Stomach (tissue), 9 donors: Measurements from ENCODE around the gene SUSD6. TPM values are rescaled to one million over a fixed set of nuclear protein-coding genes. Genes with fewer than 3 reads are reported as not detected.

Experiments used
- DNase-seq, 2 donors: peaks; one replicate each; pipeline versions ENCODE4 v3.0.0 to v3.0.0-alpha.2; 2013 to 2019
- H3K27ac ChIP-seq, 5 donors: fragments of 200-600 bp in 4 of 5; sonication (generic) in 4 of 5; one replicate each; pipeline ENCODE4 v1.5.1; 2013 to 2019; ENCODE audit warnings: mild to moderate bottlenecking in 1 of 5, moderate library complexity in 1 of 5
- H3K27me3 ChIP-seq, 3 donors: fragments of 200-600 bp; sonication (generic); one replicate each; pipeline ENCODE4 v1.5.1; 2017 to 2019; ENCODE audit warnings: mixed run types in 1 of 3
- H3K36me3 ChIP-seq, 4 donors: fragments of 200-600 bp; sonication (generic); 1 replicate in 3 of 4; 2 replicates in 1 of 4; pipeline ENCODE4 v1.5.1; 2016 to 2019
- H3K4me1 ChIP-seq, 4 donors: fragments of 200-600 bp; sonication (generic); one replicate each; pipeline ENCODE4 v1.5.1; 2016 to 2019
- H3K4me3 ChIP-seq, 4 donors: fragments of 200-600 bp; sonication (generic) in 3 of 4; one replicate each; pipeline ENCODE4 v1.5.1; 2016 to 2019; ENCODE audit warnings: mild to moderate bottlenecking in 1 of 4
- H3K9me3 ChIP-seq, 4 donors: fragments of 200-600 bp; sonication (generic); one replicate each; pipeline ENCODE4 v1.5.1; 2016 to 2019
- EP300 ChIP-seq: sonication (generic); formaldehyde crosslinking; IDR thresholded peaks from one replicate; pipeline ENCODE4 v1.6.1; 2017; ENCODE audit warnings: antibody characterized with exemption
- POLR2A ChIP-seq, 4 donors: fragments of 450-650 bp; IDR thresholded peaks; one replicate each; pipeline ENCODE4 v1.6.1; 2016; ENCODE audit warnings: antibody characterized with exemption in 4 of 4, control low read depth in 2 of 4, mild to moderate bottlenecking in 1 of 4, moderate library complexity in 1 of 4
- POLR2AphosphoS5 ChIP-seq, 3 donors: sonication (generic); formaldehyde crosslinking; IDR thresholded peaks; one replicate each; pipeline ENCODE4 v1.6.1; 2016; ENCODE audit warnings: antibody characterized with exemption in 3 of 3
- whole genome bisulfite sequencing, 5 donors: extraction: QIAGEN DNeasy Blood & Tissue Kit in 3 of 5; methylation state at CpG; one replicate each; pipeline versions ENCODE4 v1.1.5 to v1.1.7; 2013 to 2018; 5-methylcytosine and 5-hydroxymethylcytosine counted together
- intact Hi-C: fragments of 100-400 bp; cut with DNase I; formaldehyde crosslinking; loops from one replicate; pipeline ENCODE4 v1.15.1; 2023; ENCODE audit warnings: low total_unique reads
- polyA plus RNA-seq, 3 donors: library from polyadenylated mRNA; stranded (reverse); fragments of 200-250 nt; gene quantifications; one replicate each; pipeline ENCODE4 v1.2.3, GENCODE V29; 2013
- total RNA-seq, 5 donors: library from RNA; depleted of rRNA; stranded (reverse); fragments of >200 nt; gene quantifications; one replicate each; pipeline versions ENCODE4 v1.1.0 to v1.2.3, GENCODE V29; 2014 to 2016
- TF ChIP-seq, protein P1 (sequence below), 7 experiments: fragments of 450-650 bp in 4 of 7; fragments of 200-600 bp in 3 of 7; sonication (generic) in 3 of 7; IDR thresholded peaks; one replicate each; pipeline ENCODE4 v1.5.1; 2016 to 2019; ENCODE audit warnings: antibody characterized with exemption in 7 of 7, control low read depth in 2 of 7, mild to moderate bottlenecking in 1 of 7
- donor health status: healthy with polysubstance abuse.
- donor health status: Bipolar disorder and iron deficiency.
- donor health status: healthy.

The SUSD6 gene
- total and polyA plus RNA-seq, 8 donors, result 4.9 to 39.0 (median 24.7) TPM

DNA sequence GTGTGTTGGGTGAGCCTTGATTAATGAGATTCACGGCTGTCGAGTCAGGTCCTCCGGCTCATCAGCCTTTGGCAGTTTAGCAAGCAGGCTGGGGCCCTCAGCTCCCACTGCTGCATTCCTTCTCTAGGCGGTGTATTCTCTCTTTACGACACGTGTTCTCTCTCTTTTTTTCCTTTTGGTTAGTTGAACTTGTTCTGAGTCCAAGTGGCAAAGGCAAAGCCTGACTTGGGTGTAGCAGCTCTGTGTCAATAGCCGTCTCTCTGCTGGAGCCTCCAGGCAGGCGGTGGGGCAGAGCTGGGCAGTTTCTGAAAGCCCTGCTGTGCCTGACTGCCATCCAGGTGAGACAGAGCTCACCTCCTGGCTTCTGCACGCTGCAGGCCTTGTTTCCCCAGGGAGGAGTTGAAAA is 46.6 kb downstream of the SUSD6 start:
- TF ChIP-seq POLR2A (IDR thresholded peaks at IDR 0.05), result no peak
- no peak for TF ChIP-seq EP300
- TF ChIP-seq, protein P1, sequence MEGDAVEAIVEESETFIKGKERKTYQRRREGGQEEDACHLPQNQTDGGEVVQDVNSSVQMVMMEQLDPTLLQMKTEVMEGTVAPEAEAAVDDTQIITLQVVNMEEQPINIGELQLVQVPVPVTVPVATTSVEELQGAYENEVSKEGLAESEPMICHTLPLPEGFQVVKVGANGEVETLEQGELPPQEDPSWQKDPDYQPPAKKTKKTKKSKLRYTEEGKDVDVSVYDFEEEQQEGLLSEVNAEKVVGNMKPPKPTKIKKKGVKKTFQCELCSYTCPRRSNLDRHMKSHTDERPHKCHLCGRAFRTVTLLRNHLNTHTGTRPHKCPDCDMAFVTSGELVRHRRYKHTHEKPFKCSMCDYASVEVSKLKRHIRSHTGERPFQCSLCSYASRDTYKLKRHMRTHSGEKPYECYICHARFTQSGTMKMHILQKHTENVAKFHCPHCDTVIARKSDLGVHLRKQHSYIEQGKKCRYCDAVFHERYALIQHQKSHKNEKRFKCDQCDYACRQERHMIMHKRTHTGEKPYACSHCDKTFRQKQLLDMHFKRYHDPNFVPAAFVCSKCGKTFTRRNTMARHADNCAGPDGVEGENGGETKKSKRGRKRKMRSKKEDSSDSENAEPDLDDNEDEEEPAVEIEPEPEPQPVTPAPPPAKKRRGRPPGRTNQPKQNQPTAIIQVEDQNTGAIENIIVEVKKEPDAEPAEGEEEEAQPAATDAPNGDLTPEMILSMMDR (IDR thresholded peaks at IDR 0.05), result no peak
- TF ChIP-seq POLR2AphosphoS5 (IDR thresholded peaks at IDR 0.05), result peak; percentile 24 to 85 (median 79)
- Histone ChIP-seq H3K9me3 (no peaks in the 10 kb centered on the region), H3K4me1 (peaks cover 63 to 100% (median 78%) of the 10 kb centered on the region in 4 donors), H3K36me3 (peaks cover 0 to 27% (median 17%) of the 10 kb centered on the region in 4 donors), H3K4me3 (no peak overlapping the region), H3K27me3 (no peaks in the 10 kb centered on the region), H3K27ac (peak overlapping the region; percentile 69 to 84 (median 75))
- DNase-seq, result peak; percentile 84 to 87
- intact Hi-C loops, result no loop called here
- 23 to 39% (median 30%) methylated on average over 9 of the region's 9 CpGs for WGBS, 5 donors

DNA sequence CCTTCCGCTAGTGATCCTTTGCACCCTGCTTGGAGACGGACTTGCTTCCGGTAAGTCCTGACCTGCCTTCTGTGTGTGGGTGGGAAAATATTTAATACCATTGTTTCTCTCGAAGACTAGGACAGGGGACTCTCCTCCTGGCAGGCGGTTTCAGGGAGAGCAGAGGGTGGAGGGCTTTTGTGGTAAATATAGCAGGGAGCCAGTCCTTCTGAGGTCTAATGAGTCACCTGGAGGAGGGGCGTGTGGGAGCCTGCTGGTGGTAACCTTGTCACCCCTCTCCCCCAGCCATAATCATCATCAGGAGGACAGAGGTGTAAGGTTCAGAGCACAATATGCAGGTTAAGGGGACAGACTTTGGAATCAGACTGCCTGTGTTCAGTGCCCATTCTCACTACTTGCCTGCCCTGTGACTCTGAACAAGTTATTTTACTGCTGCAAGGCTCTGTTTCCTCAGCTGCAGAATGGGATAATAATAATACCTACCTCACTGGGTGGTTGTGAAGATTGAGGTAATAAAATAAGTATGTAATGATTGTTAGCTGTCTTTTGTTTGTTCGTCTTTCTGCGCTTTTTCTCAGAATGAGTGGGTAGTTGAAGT is 47.4 kb downstream of the SUSD6 start:
- H3K9me3 ChIP-seq, result no peaks in the 10 kb centered on the region
- peaks cover 0 to 27% (median 17%) of the 10 kb centered on the region in 4 donors for H3K36me3 ChIP-seq
- WGBS, 5 donors, result 40 to 58% (median 50%) methylated on average over 8 of the region's 8 CpGs
- H3K4me1 ChIP-seq, result peaks cover 66 to 100% (median 78%) of the 10 kb centered on the region in 4 donors
- no peaks in the 10 kb centered on the region for H3K27me3 ChIP-seq
- intact Hi-C loops, result no loop called here
- peak overlapping the region; percentile 69 to 82 (median 74) for H3K27ac ChIP-seq
- no peak overlapping the region for H3K4me3 ChIP-seq
- TF ChIP-seq, protein P1 (IDR thresholded peaks at IDR 0.05), result no peak
- TF ChIP-seq POLR2A (IDR thresholded peaks at IDR 0.05) (no peak), EP300 (no peak), POLR2AphosphoS5 (IDR thresholded peaks at IDR 0.05) (no peak)
- peak in 1 of 2 donors; percentile 50 for DNase-seq

DNA sequence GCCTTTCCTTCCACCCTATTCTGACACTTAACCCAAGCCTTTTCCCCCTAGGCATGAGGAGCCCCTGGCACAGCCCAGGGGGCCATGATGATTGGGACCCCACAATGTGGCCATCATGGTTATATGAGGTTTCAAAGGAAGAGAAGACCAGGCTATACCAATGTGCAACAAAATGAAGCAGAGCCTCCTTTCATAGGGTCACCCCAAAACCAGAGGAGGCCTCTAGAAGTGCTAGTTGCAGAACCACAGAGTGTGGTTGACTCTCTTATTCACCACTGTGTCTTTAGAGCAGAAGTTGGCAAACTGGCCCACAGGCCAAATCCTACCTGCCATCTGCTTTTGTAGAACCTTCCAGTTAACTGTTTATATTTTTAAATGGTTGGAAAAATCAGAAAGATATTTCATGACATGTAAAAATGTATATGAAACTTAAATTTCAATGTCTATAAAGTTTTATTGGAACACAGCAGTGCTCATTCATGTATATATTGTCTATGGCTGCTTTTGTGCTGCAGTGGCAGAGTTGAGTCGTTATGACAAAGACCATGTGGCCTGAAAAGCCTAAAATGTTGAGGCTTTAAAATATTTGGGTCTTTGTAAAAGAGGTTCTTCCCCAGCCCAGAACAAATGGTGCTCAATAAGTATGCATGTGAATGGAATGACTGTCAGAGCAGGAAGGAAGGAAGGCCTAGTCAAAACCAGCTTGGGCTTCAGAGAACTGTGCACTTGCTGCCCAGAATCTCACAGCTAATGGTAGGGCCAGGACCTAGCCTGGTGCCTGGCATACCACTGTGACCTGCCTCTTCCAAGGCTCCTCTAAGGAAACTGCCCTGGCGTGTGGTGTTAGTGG is 49.2 kb downstream of the SUSD6 start:
- Histone ChIP-seq H3K27me3 (no peaks in the 10 kb centered on the region), H3K9me3 (no peaks in the 10 kb centered on the region), H3K36me3 (peaks cover 0 to 27% (median 17%) of the 10 kb centered on the region in 4 donors), H3K4me3 (no peak overlapping the region), H3K4me1 (peaks cover 71 to 100% (median 85%) of the 10 kb centered on the region in 4 donors), H3K27ac (peak overlapping the region in 4 of 5 donors; percentile 5 to 82 (median 58))
- intact Hi-C loops, result no loop called here
- no peak for TF ChIP-seq POLR2A (IDR thresholded peaks at IDR 0.05)
- no peak for TF ChIP-seq EP300
- TF ChIP-seq, protein P1 (IDR thresholded peaks at IDR 0.05), result no peak
- no peak for TF ChIP-seq POLR2AphosphoS5 (IDR thresholded peaks at IDR 0.05)
- WGBS, 5 donors, result 82 to 99% (median 86%) methylated on average over 2 of the region's 2 CpGs
- no peak for DNase-seq

DNA sequence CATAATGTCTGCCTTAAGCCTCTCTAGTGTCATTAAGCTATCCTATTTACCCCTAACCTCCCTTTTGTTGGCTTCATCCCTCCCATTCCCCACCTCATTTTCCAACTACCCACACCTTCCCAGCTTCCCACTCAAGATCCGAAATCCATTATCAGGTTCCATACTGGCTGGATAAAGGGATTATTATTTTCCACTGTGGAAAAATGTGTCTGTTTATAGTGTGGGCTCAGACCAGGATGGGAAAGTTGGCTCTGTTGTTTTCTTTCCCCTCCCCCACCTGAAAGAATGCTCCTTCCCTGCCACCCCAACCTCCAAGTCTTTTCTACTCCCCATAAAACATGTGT is 49.8 kb downstream of the SUSD6 start:
- no peak for DNase-seq
- peak overlapping the region in 3 of 5 donors; percentile 40 to 75 (median 67) for H3K27ac ChIP-seq
- no peaks in the 10 kb centered on the region for H3K27me3 ChIP-seq
- peaks cover 75 to 100% (median 88%) of the 10 kb centered on the region in 4 donors for H3K4me1 ChIP-seq
- TF ChIP-seq, protein P1 (IDR thresholded peaks at IDR 0.05), result no peak
- TF ChIP-seq EP300, result no peak
- H3K36me3 ChIP-seq, result peaks cover 0 to 27% (median 17%) of the 10 kb centered on the region in 4 donors
- 13 to 58% (median 42%) methylated on average over 1 of the region's 1 CpG for WGBS, 5 donors
- no peak overlapping the region for H3K4me3 ChIP-seq
- intact Hi-C loops, result no loop called here
- H3K9me3 ChIP-seq, result no peaks in the 10 kb centered on the region
